Panc1 (cell line): ENCODE data around the gene UBE2L3.
"Not testable (repeated sequence)": the region's sequence is repeated elsewhere in the genome, so short reads cannot be mapped to it uniquely, and the experiment has no call there.

Experiments
- CTCF ChIP-seq: fragments of 450-650 bp; IDR thresholded peaks from 2 replicates; pipeline ENCODE4 v1.5.1; 2017; ENCODE audit warnings: mild to moderate bottlenecking
- POLR2AphosphoS5 ChIP-seq: IDR thresholded peaks from 2 replicates; pipeline ENCODE4 v1.6.1; 2012; ENCODE audit warnings: mild to moderate bottlenecking, low read depth, low read length, moderate library complexity

- TF ChIP-seq CTCF, POLR2AphosphoS5: not testable (repeated sequence)
These were observed 17.4 kb upstream of the UBE2L3 start for GRCh38 chr22:21550008-21550677.
